ENCODE results near the gene AK2.

AK2 gene

GRCh38 chr1:32960342-32960741 lies 76.3 kb downstream of the AK2 start:
- peak overlapping the region; percentile 48 to 52 for H3K4me3 Mint-ChIP-seq
- no peak for ATAC-seq (replicated peaks)
- no peak overlapping the region for H3K27ac Mint-ChIP-seq
- H3K36me3 Mint-ChIP-seq, result peaks cover 10 to 13% of the 10 kb centered on the region in 2 donors
- H3K4me1 Mint-ChIP-seq, result peaks cover 45 to 72% of the 10 kb centered on the region in 2 donors
- H3K9me3 Mint-ChIP-seq, result no peaks in the 10 kb centered on the region
- no peak for DNase-seq
- H3K27me3 Mint-ChIP-seq, result no peaks in the 10 kb centered on the region

DNA sequence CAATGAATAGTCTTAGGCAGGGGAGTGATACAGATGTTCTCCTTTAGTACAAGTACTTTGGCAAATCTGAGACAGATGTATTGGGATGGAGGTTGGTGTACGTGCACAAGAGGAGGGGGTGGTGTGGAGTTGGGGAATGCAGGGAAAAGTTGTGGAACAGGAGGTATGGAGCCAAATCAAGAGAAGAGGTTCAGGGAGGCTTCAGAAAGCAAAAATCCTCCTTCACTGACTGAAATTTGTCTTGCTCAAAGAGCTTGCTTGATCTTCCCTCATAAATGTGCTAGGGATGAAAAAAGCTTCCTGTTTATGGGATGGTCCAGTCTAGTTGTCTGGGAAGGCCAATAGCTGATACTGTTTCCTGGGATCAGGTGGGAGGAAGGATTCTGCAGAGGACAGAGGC lies 77.9 kb downstream of the AK2 start:
- Mint-ChIP-seq H3K36me3 (peaks cover 10 to 21% of the 10 kb centered on the region in 2 donors), H3K27me3 (no peaks in the 10 kb centered on the region), H3K9me3 (no peaks in the 10 kb centered on the region), H3K27ac (no peak overlapping the region), H3K4me3 (peak overlapping the region in 1 of 2 donors; percentile 36), H3K4me1 (peaks cover 47 to 75% of the 10 kb centered on the region in 2 donors)
- DNase-seq (no peak), ATAC-seq (replicated peaks) (no peak)
